Heart left ventricle (tissue), 13 donors: ENCODE measurements around the gene LRBA.

Experiments used
- POLR2A ChIP-seq, 2 donors: fragments of 450-650 bp; IDR thresholded peaks; one replicate each; pipeline ENCODE4 v1.6.1; 2017; ENCODE audit warnings: antibody characterized with exemption in 2 of 2, mild to moderate bottlenecking in 2 of 2, moderate library complexity in 2 of 2
- TF ChIP-seq, protein P1 (sequence below), 12 donors: fragments of 200-600 bp; sonication (generic) in 4 of 12; IDR thresholded peaks; one replicate each; pipeline versions ENCODE4 v1.5.0 to v1.8.0; 2018 to 2022; ENCODE audit warnings: antibody characterized with exemption in 12 of 12, mild to moderate bottlenecking in 5 of 12
- donor health status: ischemic (EF 13 %, LVEDD 7.1; RV severe dilation, severe dysfunction).
- donor health status: DM: no; HTN: yes; CAD: no.
- donor health status: DM: no; HTN: no; CAD: no.
- donor health status: ischemic (EF 25% LVEDD 6.9; RV normal size, moderate dysfunction).
- donor health status: ischemic (EF 25% LVEDD 5.7; RV mildly dilated, moderate dysfunction).
- donor health status: ischemic (EF 35%, LVEDD 5.7; RV mildly dilated, moderate dysfunction).
- donor health status: nonischemic (EF 11% LVEDD 7.7; RV severe dilation, severe dysfunction).
- donor health status: DM: yes; HTN: yes; CAD: no.
- donor health status: PGD.
- donor health status: ischemic (EF 29% LVEDD 5.4; RV normal size, mild dysfunction).
- donor health status: nonischemic (EF 23%, LVEDD 6.1; RV moderate dilation, normal function).

DNA sequence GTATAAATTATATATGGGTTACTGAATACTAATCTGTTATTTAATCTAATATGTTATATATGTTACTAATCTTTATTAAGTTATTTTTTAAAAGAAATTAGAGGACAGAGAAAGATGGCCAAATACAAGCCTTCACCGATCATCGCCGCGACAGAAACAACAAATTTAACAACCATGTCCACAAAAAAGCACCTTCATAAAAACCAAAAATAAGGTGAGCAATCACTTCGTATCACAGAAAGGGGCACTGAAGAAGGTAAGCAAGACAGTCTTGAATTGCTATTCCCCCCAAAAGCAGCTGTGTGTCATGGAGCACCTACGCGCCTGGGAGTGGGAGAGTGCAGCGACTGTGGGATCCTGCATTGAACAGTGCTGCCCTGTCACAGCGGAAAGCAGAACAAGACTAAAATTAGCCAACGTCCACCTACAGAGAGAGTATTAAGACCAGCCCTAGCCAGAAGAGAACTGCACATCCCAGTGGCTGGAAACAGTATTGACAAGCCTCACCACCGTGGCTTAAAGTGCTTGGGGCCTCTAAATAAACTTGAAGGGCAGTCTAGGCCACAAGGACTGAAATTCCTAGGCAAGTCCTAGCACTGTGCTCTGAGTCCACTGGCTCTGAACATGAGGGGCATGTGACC is 38.5 kb downstream of the LRBA start:
- TF ChIP-seq POLR2A (IDR thresholded peaks at IDR 0.05), result no peak
- TF ChIP-seq, protein P1, sequence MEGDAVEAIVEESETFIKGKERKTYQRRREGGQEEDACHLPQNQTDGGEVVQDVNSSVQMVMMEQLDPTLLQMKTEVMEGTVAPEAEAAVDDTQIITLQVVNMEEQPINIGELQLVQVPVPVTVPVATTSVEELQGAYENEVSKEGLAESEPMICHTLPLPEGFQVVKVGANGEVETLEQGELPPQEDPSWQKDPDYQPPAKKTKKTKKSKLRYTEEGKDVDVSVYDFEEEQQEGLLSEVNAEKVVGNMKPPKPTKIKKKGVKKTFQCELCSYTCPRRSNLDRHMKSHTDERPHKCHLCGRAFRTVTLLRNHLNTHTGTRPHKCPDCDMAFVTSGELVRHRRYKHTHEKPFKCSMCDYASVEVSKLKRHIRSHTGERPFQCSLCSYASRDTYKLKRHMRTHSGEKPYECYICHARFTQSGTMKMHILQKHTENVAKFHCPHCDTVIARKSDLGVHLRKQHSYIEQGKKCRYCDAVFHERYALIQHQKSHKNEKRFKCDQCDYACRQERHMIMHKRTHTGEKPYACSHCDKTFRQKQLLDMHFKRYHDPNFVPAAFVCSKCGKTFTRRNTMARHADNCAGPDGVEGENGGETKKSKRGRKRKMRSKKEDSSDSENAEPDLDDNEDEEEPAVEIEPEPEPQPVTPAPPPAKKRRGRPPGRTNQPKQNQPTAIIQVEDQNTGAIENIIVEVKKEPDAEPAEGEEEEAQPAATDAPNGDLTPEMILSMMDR (IDR thresholded peaks at IDR 0.05), result no peak
